Stimulated activated CD8-positive, alpha-beta memory T cell treated with anti-CD3 and anti-CD28 coated beads, Interleukin-4, amount 100 ng/mL, for 24 hours (primary cell): ENCODE measurements around the gene CTNNA1.

Source experiments
- DNase-seq: peaks from one replicate; pipeline ENCODE4 v3.0.0-alpha.2; 2020; ENCODE audit warnings: low read depth

The CTNNA1 gene

DNA sequence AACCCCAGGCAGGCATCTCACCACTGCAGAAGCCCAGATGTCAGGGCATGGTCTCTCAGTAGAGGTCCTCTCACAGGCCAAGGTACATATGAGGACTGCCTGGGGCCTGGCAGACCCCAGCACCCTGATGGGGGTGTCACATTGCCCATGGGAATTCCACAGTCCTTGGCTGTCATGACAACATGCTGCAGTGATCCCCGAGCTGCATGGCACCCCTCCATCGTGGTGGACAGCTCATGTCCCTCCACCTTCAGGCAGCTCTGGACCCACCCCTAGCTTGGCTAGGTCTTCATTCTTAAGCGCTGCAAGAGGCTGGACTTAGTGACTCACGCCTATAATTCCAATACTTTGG, 196.0 kb downstream of the CTNNA1 start:
- no peak for DNase-seq

DNA sequence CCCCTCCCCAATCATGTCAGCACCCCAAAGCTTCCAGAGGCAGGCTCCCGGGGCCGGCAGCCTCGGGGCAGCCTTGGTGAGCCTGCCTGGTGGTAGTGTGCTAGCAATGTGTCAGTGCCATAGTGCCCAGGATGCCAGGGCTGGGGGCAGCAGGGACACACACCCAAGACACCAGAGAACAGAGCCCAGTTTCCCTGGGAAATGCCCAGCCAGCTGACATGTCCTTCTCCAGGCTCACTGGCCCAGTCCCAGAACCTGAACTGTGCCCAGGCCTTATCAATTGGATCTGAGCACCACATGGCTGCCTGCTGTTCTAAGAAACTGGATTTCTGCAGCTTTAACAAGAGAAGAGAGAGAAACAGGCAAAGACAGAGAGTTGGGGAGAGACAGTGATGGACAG, 196.8 kb downstream of the CTNNA1 start:
- no peak for DNase-seq

DNA sequence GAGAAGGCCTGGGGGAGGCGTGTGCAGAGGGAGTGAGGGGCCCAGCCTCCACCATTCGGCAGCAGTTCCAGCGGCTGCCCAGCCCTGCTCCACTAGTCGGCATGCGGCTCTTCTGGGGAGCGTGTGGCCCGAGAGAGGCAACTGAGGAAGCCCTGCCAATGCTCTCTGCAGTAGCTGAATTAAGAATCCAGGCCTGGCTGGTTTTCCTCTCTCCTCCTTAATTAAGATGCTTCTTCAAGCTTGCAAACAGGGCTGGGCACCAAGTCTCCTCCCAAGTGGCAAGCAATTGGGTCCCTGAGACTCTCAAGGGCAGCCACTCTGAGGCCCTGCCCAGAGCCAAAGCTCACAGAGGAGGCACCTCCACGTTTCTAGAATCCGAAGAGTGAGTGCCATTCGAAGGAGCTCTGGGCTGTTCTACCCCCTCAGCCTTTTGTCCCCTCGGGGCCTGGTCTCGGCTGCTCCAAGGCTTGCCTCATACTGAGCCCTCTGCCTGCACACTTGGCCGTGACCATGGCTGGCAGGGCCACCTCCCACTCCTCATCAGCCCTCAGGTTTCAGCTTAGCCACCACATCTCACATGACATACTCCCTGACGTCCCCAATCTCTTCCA, 197.3 kb downstream of the CTNNA1 start:
- DNase-seq: no peak

DNA sequence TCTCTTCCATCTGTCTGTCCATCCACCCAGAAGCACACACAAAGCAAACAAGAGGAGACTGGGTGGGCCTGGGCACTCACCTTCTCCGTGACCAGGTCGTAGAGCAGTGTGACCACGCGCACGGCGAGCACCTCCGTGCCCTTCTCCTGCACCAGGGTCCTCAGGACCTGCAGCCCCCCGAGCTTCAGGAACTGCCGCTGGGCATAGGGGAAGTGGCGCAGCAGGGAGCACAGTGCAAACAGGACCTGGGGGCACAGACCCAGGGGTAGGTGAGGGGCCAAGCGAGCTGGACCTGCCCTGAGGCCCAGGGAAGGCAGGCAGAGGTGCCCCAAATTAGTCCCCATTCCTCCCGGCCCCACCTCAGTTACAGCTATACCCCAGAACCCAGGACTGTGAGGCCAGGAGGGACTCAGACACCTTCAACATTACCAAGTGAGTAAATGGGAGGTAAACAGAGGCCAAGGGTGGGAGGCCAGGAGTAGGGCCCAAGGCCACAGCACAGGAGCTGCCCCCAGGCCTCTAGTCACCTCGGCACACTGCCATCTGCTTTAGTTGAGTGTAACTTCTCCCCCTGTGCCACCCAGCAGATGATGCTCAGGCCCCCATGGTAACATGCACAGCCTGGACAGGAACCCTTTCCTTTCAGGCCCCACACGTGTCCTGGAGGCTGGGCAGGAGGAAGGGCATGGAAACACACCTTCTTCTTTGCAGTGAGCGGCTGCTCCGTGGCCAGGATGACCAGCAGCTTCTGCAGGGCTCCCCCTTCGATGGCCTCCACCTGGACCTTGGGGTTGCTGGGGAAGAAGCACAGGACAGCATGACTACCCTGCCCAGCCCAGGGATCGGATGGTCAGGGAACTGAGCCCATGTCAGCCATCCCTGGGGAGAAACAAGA, 198.1 kb downstream of the CTNNA1 start:
- DNase-seq: no peak

DNA sequence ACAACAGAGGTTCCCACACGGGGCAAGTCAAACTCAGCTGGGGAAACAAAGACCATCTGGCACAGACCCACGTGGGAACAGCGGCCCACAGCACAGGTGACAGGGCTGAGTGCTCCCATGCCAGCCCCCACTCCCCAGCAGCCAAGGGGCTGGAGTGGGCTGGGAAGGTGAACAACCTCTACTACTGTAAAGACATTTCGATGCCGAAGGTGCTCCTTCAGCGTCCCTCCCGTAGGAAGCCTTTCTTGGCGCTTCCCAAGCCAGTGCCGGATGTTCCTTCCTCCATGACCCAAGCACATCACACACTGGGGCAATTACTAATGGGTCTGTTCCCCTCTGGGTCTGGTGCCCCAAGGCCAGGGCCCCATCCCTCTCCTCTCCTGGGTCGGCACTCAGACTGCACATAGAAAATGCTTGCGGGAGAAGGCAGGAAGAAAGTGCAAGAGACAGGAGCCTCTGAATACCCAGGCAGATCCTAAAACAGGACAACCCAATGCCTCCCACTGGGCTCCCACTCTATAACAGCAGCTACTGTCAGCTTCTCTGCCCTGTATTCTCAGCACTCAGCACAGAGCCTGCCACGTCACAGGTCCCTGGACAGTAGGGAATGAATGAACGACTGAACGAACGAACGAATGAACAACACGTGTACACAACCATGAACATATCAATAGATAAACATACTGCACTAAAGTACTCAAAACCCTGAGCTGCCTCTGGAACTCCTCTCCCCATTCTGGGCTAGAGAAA, 198.9 kb downstream of the CTNNA1 start:
- DNase-seq: no peak

DNA sequence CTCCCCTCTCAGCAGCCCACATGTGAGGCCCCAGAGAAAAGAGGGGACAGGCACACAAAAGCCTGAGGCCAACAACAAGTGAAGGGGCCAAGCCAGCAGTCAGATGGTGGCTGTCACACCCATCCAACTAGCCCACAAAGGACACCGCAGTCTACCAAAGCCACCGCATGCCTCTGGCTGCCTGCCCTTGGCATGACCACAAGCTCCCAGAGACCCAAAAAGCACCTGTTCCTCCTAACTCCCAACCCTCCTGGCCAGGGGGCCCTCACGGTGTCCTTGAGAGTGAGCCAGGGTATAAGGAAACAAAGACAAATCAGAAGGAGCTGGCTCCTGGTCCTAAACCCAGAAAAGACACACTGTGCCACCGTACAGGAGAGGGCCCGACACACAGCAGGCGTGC, 199.7 kb downstream of the CTNNA1 start:
- DNase-seq: no peak

DNA sequence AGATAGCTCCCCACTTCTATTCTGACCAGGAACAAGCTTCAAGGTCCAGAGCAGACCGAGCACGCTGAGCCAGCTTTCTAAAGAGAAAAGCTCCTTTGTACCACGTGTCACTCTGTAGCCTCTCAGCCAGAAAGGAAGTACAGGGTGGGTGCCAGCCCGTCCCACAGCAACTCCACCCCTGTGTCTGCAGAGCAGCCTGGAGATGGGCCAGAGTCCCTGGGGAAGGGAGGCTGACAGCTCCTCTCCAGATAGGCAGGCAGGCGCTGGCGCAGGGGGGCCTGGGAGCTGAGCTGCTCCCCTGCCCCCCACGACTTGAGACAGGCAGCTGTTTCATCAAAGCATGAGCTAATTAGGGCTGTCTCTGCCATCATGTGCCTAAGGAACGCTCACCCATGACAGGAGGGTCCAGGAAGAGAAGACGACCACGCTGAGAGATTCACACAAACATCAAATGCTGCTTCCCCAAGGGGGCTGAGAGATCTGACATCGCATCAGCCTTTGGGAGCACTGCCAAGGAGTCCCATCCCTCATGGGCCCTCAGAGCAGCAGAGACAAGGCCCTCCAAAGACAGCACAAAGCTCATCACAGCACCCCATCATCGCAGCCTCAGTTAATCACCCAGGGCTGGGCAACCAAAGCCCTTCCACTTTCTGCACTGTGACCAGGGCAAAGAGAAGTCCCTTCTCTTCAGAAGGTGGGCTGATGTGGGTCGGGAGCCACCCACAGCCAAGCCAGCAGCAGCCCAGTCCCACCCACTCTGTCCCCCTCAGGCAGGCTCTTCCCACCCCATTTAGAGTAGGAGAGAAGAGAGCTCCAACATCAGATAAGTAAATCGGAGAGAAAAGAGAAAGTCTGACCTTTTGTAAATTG, 200.4 kb downstream of the CTNNA1 start:
- DNase-seq: no peak

DNA sequence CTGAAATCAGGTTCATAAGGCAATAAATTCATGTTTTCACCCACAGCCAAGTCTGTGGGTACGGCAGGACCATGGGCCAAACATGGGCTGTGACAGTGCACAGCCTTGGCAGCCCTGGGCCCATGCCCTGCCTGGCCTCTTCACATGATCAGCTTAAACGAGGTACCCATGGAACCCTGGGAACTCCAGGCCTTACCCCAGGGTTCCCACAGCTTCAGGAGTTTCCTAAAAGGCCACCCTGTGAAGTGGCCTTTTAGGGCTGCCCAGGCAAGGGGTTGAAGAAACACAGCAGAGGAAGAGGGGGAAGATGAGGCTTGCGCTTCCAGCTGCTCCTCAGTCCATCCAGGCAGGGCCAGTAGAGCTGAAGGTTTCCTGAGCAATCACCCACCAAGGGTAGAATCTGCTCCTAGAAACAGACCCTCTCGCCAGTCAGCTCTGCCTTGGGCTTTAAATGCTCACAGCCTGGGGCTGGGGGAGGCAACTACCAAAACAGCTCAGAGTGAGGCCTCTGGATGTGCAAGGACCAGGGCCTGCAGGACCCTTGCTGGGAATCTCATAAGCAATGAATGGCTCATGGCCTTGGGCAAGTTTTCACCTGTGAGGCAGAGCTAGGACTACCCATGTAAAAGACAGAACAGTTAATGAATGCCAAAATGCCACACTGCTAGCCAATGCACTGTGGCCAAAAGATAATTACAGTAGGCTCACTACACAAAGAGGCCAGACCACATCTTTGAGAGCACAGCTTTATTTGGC, 201.2 kb downstream of the CTNNA1 start:
- no peak for DNase-seq

DNA sequence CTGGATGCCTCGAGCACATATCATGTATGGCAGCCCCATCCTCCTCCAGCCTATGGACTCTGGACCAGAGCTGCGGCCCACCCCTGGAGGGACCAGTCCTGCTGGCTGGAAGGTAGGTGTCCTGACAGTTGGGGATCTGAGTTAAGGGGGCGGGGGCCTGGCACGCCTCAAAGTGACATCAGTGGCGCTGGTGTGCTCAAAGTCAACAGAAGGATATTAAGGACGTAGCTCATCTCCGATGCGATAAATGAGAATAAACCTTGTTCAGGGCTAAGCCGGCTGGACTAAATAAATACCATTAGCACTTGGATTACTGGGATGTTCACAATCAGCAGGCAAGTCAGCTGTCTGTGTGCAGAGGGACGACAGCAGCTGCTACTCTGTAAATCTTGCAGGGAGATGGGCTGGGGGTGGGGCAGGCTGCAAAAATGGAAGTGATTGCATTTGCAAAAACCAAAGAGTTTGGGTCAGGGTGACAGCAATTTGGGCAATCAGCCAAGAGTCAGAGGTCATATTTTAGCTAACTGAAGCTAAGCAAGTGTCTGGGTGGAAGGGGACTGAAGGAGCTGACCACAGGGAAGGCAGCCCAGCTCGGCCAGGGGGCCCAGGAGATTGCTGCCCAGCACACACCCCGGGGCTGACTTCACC, 201.9 kb downstream of the CTNNA1 start:
- DNase-seq: no peak

DNA sequence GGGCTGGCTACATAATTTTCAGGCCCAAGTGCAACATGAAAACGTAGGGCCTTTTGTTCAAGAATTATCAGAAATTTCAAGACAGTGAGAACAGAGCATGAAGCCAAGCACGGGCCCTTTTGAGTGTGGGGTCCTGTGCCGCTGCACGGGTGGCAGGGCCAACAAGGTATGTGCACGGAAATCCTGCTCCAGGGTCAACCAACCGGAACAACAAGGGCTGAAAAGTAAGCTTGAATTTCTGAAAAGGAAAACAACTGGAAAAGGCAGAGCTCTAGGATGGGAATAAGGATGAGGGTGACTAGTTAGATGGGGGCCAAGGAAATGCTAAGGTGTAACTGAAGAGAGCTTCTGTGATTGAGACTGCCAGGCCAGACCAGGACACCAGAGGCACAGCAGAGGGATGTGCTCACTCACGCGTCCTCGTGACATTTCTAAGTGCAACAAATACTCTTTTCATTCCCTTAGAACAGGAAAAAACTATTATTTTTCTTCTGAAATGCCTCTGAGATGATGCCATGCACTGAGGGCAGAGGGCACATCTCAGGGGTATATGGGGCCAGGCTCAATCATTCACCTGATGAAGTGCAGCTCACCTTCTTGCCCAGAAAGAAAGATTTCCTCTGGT, 202.6 kb downstream of the CTNNA1 start:
- no peak for DNase-seq

DNA sequence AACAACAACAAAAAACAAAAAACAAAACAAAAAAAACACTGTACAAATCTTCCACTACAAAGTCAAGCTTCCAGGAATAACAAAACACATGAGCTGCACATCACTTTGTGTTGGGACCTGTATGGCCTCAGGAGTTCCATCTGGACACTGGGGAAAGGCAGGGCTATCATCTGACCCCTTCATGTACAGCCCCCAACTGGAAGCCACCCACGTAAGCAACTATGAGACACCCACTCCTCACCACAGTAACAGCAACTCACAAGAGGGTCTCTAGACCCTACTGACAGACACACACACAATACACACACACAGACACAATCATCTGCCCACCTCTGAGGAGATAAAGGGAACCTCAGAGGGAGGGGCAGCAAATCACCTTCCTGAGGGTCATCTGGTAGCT, 203.6 kb downstream of the CTNNA1 start:
- no peak for DNase-seq

DNA sequence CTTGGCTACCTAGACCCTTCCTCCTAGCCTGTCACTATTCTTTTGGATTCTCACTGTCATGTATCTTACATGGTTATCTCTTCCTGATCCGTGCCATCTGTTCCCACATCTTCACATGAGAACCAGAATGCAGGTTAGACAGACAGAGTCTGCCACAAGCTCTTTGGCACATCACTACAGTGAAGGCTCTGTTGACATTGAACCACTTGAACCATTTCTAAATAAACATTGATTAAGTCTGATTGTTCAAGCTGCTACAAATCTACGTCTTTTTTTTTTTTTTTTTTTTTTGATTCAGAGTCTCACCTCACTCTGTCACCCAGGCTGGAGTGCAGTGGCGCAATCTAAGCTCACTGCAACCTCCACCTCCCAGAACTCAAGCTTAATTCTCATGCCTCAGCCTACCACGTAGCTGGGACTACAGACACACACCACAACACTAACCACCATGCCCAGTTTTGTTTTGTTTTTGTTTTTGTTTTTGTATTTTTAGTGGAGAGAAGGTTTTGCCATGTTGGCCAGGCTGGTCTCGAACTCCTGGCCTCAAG, 207.0 kb downstream of the CTNNA1 start:
- DNase-seq: no peak

DNA sequence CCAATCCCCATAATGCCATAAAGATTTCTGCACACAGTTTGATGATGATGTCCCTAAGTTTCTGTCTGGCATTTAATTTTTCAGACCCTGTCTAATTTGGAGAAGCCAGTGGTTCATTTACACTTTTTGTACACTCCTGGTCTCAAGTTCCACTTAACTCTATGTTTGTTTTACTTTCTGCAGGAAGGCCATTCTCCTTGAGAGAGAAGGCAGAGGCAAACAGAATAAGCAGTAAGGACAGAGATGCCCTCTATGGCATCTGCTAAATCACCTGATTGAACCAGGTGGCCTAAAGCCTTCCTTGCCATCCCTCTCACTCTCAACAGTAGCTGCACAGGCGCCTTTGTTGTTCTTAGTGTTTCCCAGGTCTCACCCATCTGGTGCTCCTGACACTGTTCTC, 208.0 kb downstream of the CTNNA1 start:
- DNase-seq: no peak

DNA sequence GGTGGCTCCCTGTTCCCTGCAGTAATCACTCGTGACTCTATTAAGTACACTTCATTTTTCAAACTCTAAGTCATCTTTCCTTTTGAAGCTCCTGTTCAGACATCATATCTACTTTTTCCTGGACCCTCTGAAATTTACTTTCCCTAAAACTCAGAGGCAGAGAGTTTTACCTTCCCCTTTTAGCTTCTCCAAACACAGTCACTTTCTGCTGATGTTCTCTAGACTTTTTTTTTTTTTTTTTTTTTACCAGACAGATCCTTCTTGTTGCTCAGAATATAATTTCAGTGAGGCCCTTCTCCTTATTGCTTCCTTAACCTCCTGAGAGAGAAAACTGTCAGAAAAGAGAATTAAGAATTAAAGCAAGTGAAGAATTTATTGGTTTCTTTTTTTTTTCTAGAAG, 208.5 kb downstream of the CTNNA1 start:
- no peak for DNase-seq

DNA sequence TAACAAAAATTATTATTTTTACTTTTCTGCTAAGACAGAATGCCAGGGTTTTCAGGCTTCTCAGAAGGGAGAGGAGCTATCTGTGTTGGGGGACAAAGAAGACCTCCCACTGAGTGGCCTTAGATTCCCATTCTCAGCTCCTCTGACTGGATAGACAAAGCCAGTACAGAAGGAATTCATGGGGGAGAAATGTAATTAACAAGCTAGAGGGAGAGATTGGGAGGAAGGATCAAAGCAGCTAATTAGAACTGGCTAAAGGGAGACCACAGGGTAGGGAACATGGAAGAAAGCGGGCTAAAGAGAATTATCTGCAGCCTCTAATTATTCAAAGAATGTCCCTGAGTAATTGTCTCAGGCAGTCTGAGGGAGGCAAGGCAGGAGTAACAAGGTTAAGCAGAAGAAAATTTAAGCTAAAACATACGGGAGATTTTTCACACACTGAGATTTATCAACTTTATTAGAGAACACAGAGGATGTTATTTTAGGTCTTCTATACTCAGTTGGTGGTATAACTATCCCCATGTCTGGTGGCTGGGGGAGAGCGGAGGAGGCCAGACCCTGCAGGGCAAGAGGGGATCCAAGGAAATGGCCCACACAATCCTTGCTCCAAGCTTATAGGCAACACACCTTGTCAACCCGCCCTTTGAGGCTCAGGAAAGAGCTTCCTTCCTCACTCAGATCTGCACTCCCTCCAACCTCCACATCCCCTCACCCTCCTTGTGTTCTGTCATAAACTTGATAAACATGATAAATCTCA, 209.6 kb downstream of the CTNNA1 start:
- DNase-seq: no peak

DNA sequence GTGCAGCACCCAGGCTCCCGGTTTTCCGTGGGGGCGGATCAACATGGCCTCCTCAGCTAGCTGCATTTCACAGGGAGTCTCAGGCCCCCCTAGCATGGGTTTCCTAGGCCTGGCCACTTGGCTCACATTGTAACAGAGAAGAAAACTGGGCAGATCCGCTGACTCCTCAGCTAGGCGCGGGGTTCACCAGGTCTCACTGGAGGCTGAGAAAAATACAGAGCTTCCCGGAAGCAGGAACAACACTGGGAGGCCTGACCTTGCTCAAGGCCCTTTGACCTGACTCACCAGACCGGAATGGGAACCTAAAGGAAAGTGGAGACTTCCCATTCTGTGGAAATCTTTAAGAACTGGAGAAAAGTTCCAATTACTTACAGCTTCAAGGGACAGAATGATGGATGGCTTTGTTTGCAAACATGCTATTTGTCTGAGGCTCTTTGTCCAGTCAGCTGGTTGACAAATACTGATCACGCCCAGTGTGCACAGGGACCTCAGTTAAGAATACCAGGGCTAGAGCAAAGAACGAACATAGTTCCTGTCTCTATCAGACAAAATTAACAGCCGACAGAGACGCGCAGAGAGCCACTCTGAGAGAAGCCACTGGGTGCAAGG, 210.6 kb downstream of the CTNNA1 start:
- no peak for DNase-seq

DNA sequence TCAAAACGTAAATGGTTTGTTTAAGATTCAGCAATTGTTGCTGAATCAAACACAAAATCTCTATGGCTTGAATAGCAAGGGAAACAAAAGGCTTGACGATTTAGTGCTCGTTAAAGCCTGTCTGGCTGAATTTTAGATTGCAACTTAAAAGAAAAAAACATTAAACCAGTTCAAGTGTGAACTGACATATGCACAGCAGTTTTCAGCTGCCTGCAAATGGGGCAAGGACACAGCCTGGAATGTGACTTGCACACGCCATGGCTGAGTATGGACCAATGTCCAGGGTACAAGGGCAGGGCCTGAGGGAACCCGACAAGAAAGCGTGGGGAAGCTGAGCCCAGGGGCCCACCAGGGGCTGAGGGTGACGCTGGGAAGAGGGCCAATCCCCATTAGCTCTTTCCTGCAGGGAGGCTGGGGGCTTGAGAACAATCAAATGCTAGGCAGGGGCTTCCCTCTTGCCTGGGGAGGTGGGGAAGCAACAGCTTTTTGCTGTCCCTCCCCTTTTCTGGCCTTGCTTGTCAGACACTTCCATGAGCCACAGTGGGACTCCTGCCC, 211.5 kb downstream of the CTNNA1 start:
- DNase-seq: no peak

DNA sequence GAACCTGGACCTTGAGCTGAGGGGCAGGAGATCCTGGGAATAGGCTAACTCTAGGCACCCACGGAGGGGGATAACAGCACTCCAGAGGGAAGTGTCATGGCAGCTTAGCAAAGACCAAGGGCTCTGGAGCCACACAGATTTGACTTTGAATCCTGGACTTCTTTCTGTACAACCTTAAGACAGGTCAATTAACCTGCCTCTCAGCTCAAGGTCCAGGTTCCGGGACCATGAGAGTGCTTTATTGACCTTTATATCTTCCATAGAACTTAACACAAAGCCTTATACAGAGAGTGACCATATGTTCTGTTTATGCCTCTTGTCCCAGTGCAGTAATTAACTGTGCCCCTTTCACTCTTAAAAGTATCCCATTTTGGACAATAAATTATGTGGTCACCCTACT, 212.4 kb downstream of the CTNNA1 start:
- no peak for DNase-seq
